ENCODE measurements around the gene MDK.

GRCh38 chr11:46381819-46382645, 563 bp downstream of the MDK start:
- TF ChIP-seq CEBPB (IDR thresholded peaks at IDR 0.05) (no peak), CTCF (IDR thresholded peaks at IDR 0.05) (no peak), POLR2A (IDR thresholded peaks at IDR 0.05; ENCODE audit: low read length) (no peak), MAZ (IDR thresholded peaks at IDR 0.05; ENCODE audit: borderline replicate concordance, low read depth, low read length) (no peak), SMC3 (IDR thresholded peaks at IDR 0.05) (no peak), JUN (IDR thresholded peaks at IDR 0.05) (no peak)

Measured in A549 (cell line).